Astrocyte (in vitro differentiated cells and primary cell): Measurements from ENCODE around the gene COL4A4. TPM values are rescaled to one million over a fixed set of nuclear protein-coding genes. Genes with fewer than 3 reads are reported as not detected.

Experiments used
- DNase-seq: peaks from one replicate; pipeline ENCODE4 v3.0.0-alpha.2; 2010; ENCODE audit warnings: low read depth
- FAIRE-seq: peaks from 2 replicates; lab custom pipeline; 2011; peaks lifted over from hg19 to GRCh38; lab: Jason Lieb, UNC
- H2AFZ ChIP-seq: 2 replicates; pipeline ENCODE4 v1.6.0; 2012; ENCODE audit warnings: low read depth, low read length, inconsistent platforms
- H3K27ac ChIP-seq: 2 replicates; pipeline ENCODE4 v1.5.1; 2011; ENCODE audit warnings: low read depth, low read length, inconsistent platforms
- H3K27me3 ChIP-seq: 2 replicates; pipeline ENCODE4 v1.6.0; 2011; ENCODE audit warnings: low read length, inconsistent platforms; ENCODE audit not compliant: insufficient read depth
- H3K36me3 ChIP-seq: 2 replicates; pipeline ENCODE4 v1.5.1; 2011; ENCODE audit warnings: low read length, inconsistent platforms; ENCODE audit not compliant: insufficient read depth
- H3K4me1 ChIP-seq: 2 replicates; pipeline ENCODE4 v1.5.1; 2011; ENCODE audit warnings: low read length, inconsistent platforms; ENCODE audit not compliant: insufficient read depth
- H3K4me2 ChIP-seq: 2 replicates; pipeline ENCODE4 v1.6.0; 2012; ENCODE audit warnings: low read length, inconsistent platforms
- H3K4me3 ChIP-seq: 2 replicates; pipeline ENCODE4 v1.5.1; 2011; ENCODE audit warnings: low read depth, mild to moderate bottlenecking, low read length, inconsistent platforms; ENCODE audit not compliant: insufficient read depth
- H3K79me2 ChIP-seq: 2 replicates; pipeline ENCODE4 v1.6.0; 2012; ENCODE audit warnings: mild to moderate bottlenecking, low read length, inconsistent platforms; ENCODE audit not compliant: insufficient read depth
- H3K9ac ChIP-seq: 2 replicates; pipeline ENCODE4 v1.6.0; 2012; ENCODE audit warnings: mild to moderate bottlenecking, low read length, inconsistent platforms
- H3K9me3 ChIP-seq: 2 replicates; pipeline ENCODE4 v1.5.1; 2012; ENCODE audit warnings: low read depth, mild to moderate bottlenecking, low read length, inconsistent platforms; ENCODE audit not compliant: insufficient read depth
- H4K20me1 ChIP-seq: 2 replicates; pipeline ENCODE4 v1.6.0; 2012; ENCODE audit warnings: low read length, inconsistent platforms; ENCODE audit not compliant: insufficient read depth
- H3K27ac Mint-ChIP-seq: one replicate; pipeline ENCODE4 v1.8.0; 2021; ENCODE audit warnings: mild to moderate bottlenecking, mixed read lengths; ENCODE audit not compliant: unreplicated experiment
- H3K27me3 Mint-ChIP-seq: one replicate; pipeline ENCODE4 v1.8.0; 2021; ENCODE audit warnings: low read depth, mixed read lengths; ENCODE audit not compliant: unreplicated experiment
- H3K36me3 Mint-ChIP-seq: one replicate; pipeline ENCODE4 v1.8.0; 2021; ENCODE audit warnings: low read depth, mixed read lengths; ENCODE audit not compliant: unreplicated experiment
- H3K4me1 Mint-ChIP-seq: one replicate; pipeline ENCODE4 v1.8.0; 2021; ENCODE audit warnings: low read depth, mixed read lengths; ENCODE audit not compliant: unreplicated experiment
- H3K4me3 Mint-ChIP-seq: one replicate; pipeline ENCODE4 v1.8.0; 2021; ENCODE audit warnings: mild to moderate bottlenecking, moderate library complexity, mixed read lengths; ENCODE audit not compliant: unreplicated experiment
- H3K9me3 Mint-ChIP-seq: one replicate; pipeline ENCODE4 v1.8.0; 2021; ENCODE audit warnings: mild to moderate bottlenecking, mixed read lengths; ENCODE audit not compliant: unreplicated experiment
- CTCF ChIP-seq: IDR thresholded peaks from 2 replicates; pipeline ENCODE4 v1.5.1; 2011; ENCODE audit warnings: low read depth, mild to moderate bottlenecking, inconsistent platforms, low read length, moderate library complexity; ENCODE audit not compliant: insufficient read depth
- EZH2 ChIP-seq: IDR thresholded peaks from 2 replicates; pipeline ENCODE4 v1.6.1; 2012; ENCODE audit warnings: mild to moderate bottlenecking, low read length, inconsistent platforms; ENCODE audit not compliant: insufficient read depth
- total RNA-seq: library from RNA; stranded (reverse); gene quantifications from 2 replicates; pipeline ENCODE4 v1.2.1, GENCODE V29; 2021

The COL4A4 gene
- total RNA-seq, 1 donor from 2014 or later, result 0.36 TPM

GRCh38 chr2:227132986-227133385 lies 31.0 kb downstream of the COL4A4 start:
- Histone ChIP-seq H3K79me2 (no peaks in the 10 kb centered on the region), H4K20me1 (no peaks in the 10 kb centered on the region), H3K4me1 (no peaks in the 10 kb centered on the region), H3K9me3 (no peaks in the 10 kb centered on the region), H3K36me3 (no peaks in the 10 kb centered on the region), H3K27ac (no peak overlapping the region), H3K4me3 (no peak overlapping the region), H2AFZ (no peak overlapping the region), H3K27me3 (peaks cover 5% of the 10 kb centered on the region), H3K4me2 (no peak overlapping the region), H3K9ac (no peak overlapping the region)
- H3K4me1 Mint-ChIP-seq, result peaks cover 7% of the 10 kb centered on the region
- DNase-seq (no peak), FAIRE-seq (no peak)
- no peak overlapping the region for H3K4me3 Mint-ChIP-seq
- TF ChIP-seq EZH2 (no peak), CTCF (no peak)
- no peaks in the 10 kb centered on the region for H3K9me3 Mint-ChIP-seq
- H3K27ac Mint-ChIP-seq, result no peak overlapping the region
- peaks cover 15% of the 10 kb centered on the region for H3K27me3 Mint-ChIP-seq
- no peaks in the 10 kb centered on the region for H3K36me3 Mint-ChIP-seq

GRCh38 chr2:227130636-227131035 lies 33.4 kb downstream of the COL4A4 start:
- Histone ChIP-seq H3K27ac (no peak overlapping the region), H2AFZ (no peak overlapping the region), H3K4me2 (no peak overlapping the region), H4K20me1 (no peaks in the 10 kb centered on the region), H3K36me3 (no peaks in the 10 kb centered on the region), H3K79me2 (no peaks in the 10 kb centered on the region), H3K27me3 (peaks cover 9% of the 10 kb centered on the region), H3K4me1 (no peaks in the 10 kb centered on the region), H3K9ac (no peak overlapping the region), H3K9me3 (no peaks in the 10 kb centered on the region), H3K4me3 (no peak overlapping the region)
- Mint-ChIP-seq H3K4me1 (peaks cover 7% of the 10 kb centered on the region), H3K27ac (no peak overlapping the region), H3K4me3 (no peak overlapping the region), H3K36me3 (no peaks in the 10 kb centered on the region), H3K9me3 (no peaks in the 10 kb centered on the region), H3K27me3 (peaks cover 17% of the 10 kb centered on the region)
- FAIRE-seq (no peak), DNase-seq (no peak)
- TF ChIP-seq EZH2 (no peak), CTCF (no peak)

GRCh38 chr2:227127201-227127600 lies 36.8 kb downstream of the COL4A4 start:
- Histone ChIP-seq H3K27ac (no peak overlapping the region), H2AFZ (no peak overlapping the region), H3K4me3 (no peak overlapping the region), H3K9ac (no peak overlapping the region), H3K4me2 (no peak overlapping the region), H3K4me1 (no peaks in the 10 kb centered on the region), H4K20me1 (no peaks in the 10 kb centered on the region), H3K27me3 (peaks cover 9% of the 10 kb centered on the region), H3K79me2 (no peaks in the 10 kb centered on the region), H3K36me3 (no peaks in the 10 kb centered on the region), H3K9me3 (no peaks in the 10 kb centered on the region)
- DNase-seq (no peak), FAIRE-seq (no peak)
- TF ChIP-seq EZH2 (no peak), CTCF (no peak)
- Mint-ChIP-seq H3K9me3 (no peaks in the 10 kb centered on the region), H3K4me1 (no peaks in the 10 kb centered on the region), H3K27me3 (peaks cover 17% of the 10 kb centered on the region), H3K36me3 (no peaks in the 10 kb centered on the region), H3K27ac (no peak overlapping the region), H3K4me3 (no peak overlapping the region)
